K562 (cell line): ENCODE measurements around the gene CXorf65. TPM values are rescaled to one million over a fixed set of nuclear protein-coding genes. Genes with fewer than 3 reads are reported as not detected.

Experiments
- CBX5 ChIP-seq: IDR thresholded peaks from 2 replicates; pipeline ENCODE4 v1.6.1; 2014; ENCODE audit warnings: low read depth, borderline replicate concordance
- CBX8 ChIP-seq: fragments of 200-600 bp; sonication (generic); IDR thresholded peaks from 2 replicates; pipeline ENCODE4 v1.6.1; 2012; ENCODE audit warnings: borderline replicate concordance, mixed run types, low read depth, mild to moderate bottlenecking, moderate library complexity, mixed read lengths, low read length, control low read depth, inconsistent platforms; ENCODE audit not compliant: poor library complexity, severe bottlenecking; ENCODE audit errors: extremely low read depth
- CHD2 ChIP-seq: IDR thresholded peaks from 2 replicates; pipeline ENCODE4 v1.6.1; 2011; ENCODE audit warnings: low read depth, low read length
- SIN3A ChIP-seq, 2 experiments: fragments of 150-350 bp in 1 of 2; IDR thresholded peaks; 2 replicates each; pipeline ENCODE4 v1.6.1; 2011 to 2016; ENCODE audit warnings: borderline replicate concordance in 2 of 2, low read depth in 2 of 2, low read length in 2 of 2, mild to moderate bottlenecking in 2 of 2, moderate library complexity in 2 of 2; ENCODE audit not compliant: control insufficient read depth in 1 of 2
- TAF9B ChIP-seq: fragments of 450-650 bp; IDR thresholded peaks from 2 replicates; pipeline ENCODE4 v1.6.1; 2018; ENCODE audit warnings: mild to moderate bottlenecking; ENCODE audit not compliant: partially characterized antibody
- ZC3H11A ChIP-seq: IDR thresholded peaks from 2 replicates; pipeline ENCODE4 v1.6.1; 2012; ENCODE audit warnings: low read depth, low read length, improper control_type of control experiment
- ZNF57 ChIP-seq: fragments of 450-650 bp; formaldehyde crosslinking; IDR thresholded peaks from 2 replicates; pipeline ENCODE4 v1.4.0; 2020; ENCODE audit warnings: mild to moderate bottlenecking, moderate library complexity
- ZNF699 ChIP-seq: fragments of 250-450 bp; sonication (Bioruptor Pico); IDR thresholded peaks from 2 replicates; pipeline ENCODE4 v1.8.0; 2021; ENCODE audit warnings: mild to moderate bottlenecking, moderate library complexity; ENCODE audit not compliant: insufficient replicate concordance
- ZNF707 ChIP-seq: fragments of 250-450 bp; sonication (Bioruptor Pico); conservative IDR thresholded peaks from 2 replicates; pipeline ENCODE4 v1.8.0; 2022; ENCODE audit warnings: inconsistent platforms, mild to moderate bottlenecking, moderate library complexity
- ZNF766 ChIP-seq: fragments of 200-800 bp; sonication (Bioruptor generic); conservative IDR thresholded peaks from 2 replicates; pipeline ENCODE4 v1.6.1; 2016; ENCODE audit warnings: missing genetic modification characterization, missing compliant biosample characterization
- polyA plus RNA-seq, 8 experiments: library from polyadenylated mRNA; depleted of rRNA in 4 of 8; stranded (reverse) in 5 of 8; unstranded in 3 of 8; fragments of >200 nt; fragmentation: Nextera tagmentation in 2 of 8; fragmentation: Illumina TruSeq in 1 of 8; extraction: Ambion mirVana in 2 of 8; extraction: Trizol in 1 of 8; gene quantifications; 2 replicates each; pipeline versions ENCODE4 v1.2.1 to v1.2.3, GENCODE V29; 2011 to 2014; ENCODE audit warnings: inconsistent platforms in 1 of 8, missing spikeins in 1 of 8
- total RNA-seq, 7 experiments: library from RNA; depleted of rRNA in 6 of 7; stranded (reverse); fragments of >200 nt in 6 of 7; fragmentation: Illumina TruSeq in 2 of 7; extraction: Trizol in 2 of 7; gene quantifications; 2 replicates each; pipeline versions ENCODE4 v1.2.1 to v1.2.3, GENCODE V29; 2011 to 2021; ENCODE audit warnings: low replicate concordance in 1 of 7
- TF ChIP-seq, protein P1 (sequence below): fragments of 450-650 bp; formaldehyde crosslinking; IDR thresholded peaks from 2 replicates; pipeline ENCODE4 v1.4.0; 2020; ENCODE audit warnings: mild to moderate bottlenecking, mixed read lengths
- TF ChIP-seq, protein P2 (sequence below): IDR thresholded peaks from 2 replicates; pipeline ENCODE4 v1.6.1; 2014; ENCODE audit warnings: antibody characterized with exemption
- TF ChIP-seq, protein P3 (sequence below): sonication (generic); formaldehyde crosslinking; IDR thresholded peaks from 2 replicates; pipeline ENCODE4 v1.8.1; 2022; ENCODE audit warnings: missing genetic modification reagents
- TF ChIP-seq, protein P4 (sequence below): sonication (generic); formaldehyde crosslinking; IDR thresholded peaks from 2 replicates; pipeline ENCODE4 v1.9.0; 2022; ENCODE audit warnings: mild to moderate bottlenecking, missing genetic modification reagents

Gene CXorf65
- total and polyA plus RNA-seq, 9 of the 15 experiments (the other 6 are each of a cell fraction or from before 2014, with no cell fraction given) = 1.4 to 8.4 (median 2.9) TPM

DNA sequence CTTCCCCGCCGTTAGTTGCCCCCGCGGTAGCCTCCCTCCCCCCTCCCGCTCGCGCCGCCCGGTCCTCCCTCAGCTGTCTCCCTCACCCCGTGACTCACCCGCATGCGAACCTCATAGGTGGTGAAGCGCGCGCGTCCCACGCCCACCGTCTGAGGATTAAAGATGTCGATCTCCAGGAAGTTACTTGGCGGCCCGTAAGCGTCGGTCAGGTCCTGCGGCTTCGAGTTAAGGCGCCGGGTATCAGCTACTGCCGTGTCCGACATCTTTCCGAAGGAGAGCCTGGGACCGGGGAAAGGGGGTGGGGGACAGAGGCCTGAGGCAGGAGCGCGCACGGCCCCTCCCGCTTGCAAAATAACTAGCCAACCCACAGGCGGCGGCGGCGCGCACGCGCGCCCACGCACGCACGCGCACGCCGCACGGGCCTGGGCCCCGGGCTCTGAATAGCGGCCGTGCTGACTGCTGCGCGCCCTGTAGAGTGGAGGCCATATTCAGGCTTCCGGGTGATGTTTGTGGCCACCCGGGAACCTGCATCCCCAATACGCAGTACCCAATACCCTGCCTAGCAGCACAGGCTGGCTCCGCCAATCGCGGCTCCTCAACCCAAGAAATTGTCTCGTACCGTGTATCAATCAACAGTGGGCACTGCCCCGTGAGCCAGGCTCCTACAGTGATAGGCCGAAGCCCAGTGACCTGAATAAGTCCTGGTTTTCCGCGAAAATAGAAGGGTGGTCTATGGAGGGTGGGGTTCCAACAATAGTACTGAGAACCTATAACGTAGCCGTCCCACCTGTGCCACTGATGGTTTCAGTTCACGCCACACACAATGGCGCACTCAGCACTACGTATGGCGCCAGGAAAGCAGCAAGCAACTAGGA is 38.3 kb downstream of the CXorf65 start, which contains the start of gene SNX12 (continued):
- TF ChIP-seq, protein P1, sequence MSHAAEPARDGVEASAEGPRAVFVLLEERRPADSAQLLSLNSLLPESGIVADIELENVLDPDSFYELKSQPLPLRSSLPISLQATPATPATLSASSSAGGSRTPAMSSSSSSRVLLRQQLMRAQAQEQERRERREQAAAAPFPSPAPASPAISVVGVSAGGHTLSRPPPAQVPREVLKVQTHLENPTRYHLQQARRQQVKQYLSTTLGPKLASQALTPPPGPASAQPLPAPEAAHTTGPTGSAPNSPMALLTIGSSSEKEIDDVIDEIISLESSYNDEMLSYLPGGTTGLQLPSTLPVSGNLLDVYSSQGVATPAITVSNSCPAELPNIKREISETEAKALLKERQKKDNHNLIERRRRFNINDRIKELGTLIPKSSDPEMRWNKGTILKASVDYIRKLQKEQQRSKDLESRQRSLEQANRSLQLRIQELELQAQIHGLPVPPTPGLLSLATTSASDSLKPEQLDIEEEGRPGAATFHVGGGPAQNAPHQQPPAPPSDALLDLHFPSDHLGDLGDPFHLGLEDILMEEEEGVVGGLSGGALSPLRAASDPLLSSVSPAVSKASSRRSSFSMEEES (CRISPR knock-in tag) = no peak
- TF ChIP-seq ZC3H11A (no peak), TAF9B (peak; percentile 27), ZNF699 (CRISPR knock-in tag) (no peak), CBX8 (no peak), CHD2 (peak; percentile 20; the same call in 1 of the 2 replicates), ZNF707 (0 out of 2 replicates have a peak, but pooled peaks have one; percentile 45), ZNF766 (CRISPR knock-in tag) (peak; percentile 97), CBX5 (no peak), SIN3A (IDR thresholded peaks at IDR 0.05; ENCODE audit: borderline replicate concordance in 2 of 2, control insufficient read depth in 1 of 2, low read depth in 2 of 2, low read length in 2 of 2) (peak in 1 of 2 experiments; percentile 25; a peak in 2 of 4 replicates), ZNF57 (CRISPR knock-in tag) (no peak)
- TF ChIP-seq, protein P2, sequence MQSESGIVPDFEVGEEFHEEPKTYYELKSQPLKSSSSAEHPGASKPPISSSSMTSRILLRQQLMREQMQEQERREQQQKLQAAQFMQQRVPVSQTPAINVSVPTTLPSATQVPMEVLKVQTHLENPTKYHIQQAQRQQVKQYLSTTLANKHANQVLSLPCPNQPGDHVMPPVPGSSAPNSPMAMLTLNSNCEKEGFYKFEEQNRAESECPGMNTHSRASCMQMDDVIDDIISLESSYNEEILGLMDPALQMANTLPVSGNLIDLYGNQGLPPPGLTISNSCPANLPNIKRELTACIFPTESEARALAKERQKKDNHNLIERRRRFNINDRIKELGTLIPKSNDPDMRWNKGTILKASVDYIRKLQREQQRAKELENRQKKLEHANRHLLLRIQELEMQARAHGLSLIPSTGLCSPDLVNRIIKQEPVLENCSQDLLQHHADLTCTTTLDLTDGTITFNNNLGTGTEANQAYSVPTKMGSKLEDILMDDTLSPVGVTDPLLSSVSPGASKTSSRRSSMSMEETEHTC = peak; percentile 79
- TF ChIP-seq, protein P3, sequence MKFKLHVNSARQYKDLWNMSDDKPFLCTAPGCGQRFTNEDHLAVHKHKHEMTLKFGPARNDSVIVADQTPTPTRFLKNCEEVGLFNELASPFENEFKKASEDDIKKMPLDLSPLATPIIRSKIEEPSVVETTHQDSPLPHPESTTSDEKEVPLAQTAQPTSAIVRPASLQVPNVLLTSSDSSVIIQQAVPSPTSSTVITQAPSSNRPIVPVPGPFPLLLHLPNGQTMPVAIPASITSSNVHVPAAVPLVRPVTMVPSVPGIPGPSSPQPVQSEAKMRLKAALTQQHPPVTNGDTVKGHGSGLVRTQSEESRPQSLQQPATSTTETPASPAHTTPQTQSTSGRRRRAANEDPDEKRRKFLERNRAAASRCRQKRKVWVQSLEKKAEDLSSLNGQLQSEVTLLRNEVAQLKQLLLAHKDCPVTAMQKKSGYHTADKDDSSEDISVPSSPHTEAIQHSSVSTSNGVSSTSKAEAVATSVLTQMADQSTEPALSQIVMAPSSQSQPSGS (CRISPR knock-in tag) = no peak
- TF ChIP-seq, protein P4, sequence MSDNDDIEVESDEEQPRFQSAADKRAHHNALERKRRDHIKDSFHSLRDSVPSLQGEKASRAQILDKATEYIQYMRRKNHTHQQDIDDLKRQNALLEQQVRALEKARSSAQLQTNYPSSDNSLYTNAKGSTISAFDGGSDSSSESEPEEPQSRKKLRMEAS = peak; percentile 56; the same call in 1 of the 2 replicates
